ENCODE data around the gene GATM.

- TF ChIP-seq POLR2A (IDR thresholded peaks at IDR 0.05) (no peak), POLR2AphosphoS5 (IDR thresholded peaks at IDR 0.05) (no peak)
Observed at GRCh38 chr15:45387380-45388007, 9.2 kb upstream of the GATM start.
